Effector CD4-positive, alpha-beta T cell (primary cell): ENCODE measurements around the gene PTTG2.
"Not testable (repeated sequence)": the region's sequence is repeated elsewhere in the genome, so short reads cannot be mapped to it uniquely, and the experiment has no call there.

ENCODE experiments used
- DNase-seq: peaks from one replicate; pipeline ENCODE4 v3.0.0-alpha.2; 2020

PTTG2 gene

GRCh38 chr4:37958932-37959331 is 1.3 kb upstream of the PTTG2 start:
- no peak for DNase-seq

- DNase-seq = no peak
Observed at GRCh38 chr4:37960679-37961450, 667 bp downstream of the PTTG2 start.

- DNase-seq = no peak
Observed at GRCh38 chr4:37964734-37965457, 4.7 kb downstream of the PTTG2 start.

GRCh38 chr4:37966044-37966443 is 5.8 kb downstream of the PTTG2 start:
- DNase-seq = no peak

- no peak for DNase-seq
Observed at GRCh38 chr4:37967736-37968135, 7.5 kb downstream of the PTTG2 start.

GRCh38 chr4:37968747-37969146 is 8.5 kb downstream of the PTTG2 start:
- no peak for DNase-seq

GRCh38 chr4:37970702-37971101 is 10.5 kb downstream of the PTTG2 start:
- DNase-seq = peak; percentile 45

- DNase-seq = no peak
Observed at GRCh38 chr4:37971202-37971601, 11.0 kb downstream of the PTTG2 start.

GRCh38 chr4:37973441-37973840 is 13.2 kb downstream of the PTTG2 start:
- DNase-seq = no peak

- not testable (repeated sequence) for DNase-seq
Observed at GRCh38 chr4:37975321-37975822, 15.2 kb downstream of the PTTG2 start.

- DNase-seq = no peak
Observed at GRCh38 chr4:37976507-37976906, 16.3 kb downstream of the PTTG2 start.

GRCh38 chr4:37976991-37977470 is 16.8 kb downstream of the PTTG2 start:
- peak; percentile 72 for DNase-seq

GRCh38 chr4:37977471-37978247 is 17.5 kb downstream of the PTTG2 start:
- DNase-seq = peak; percentile 63

- no peak for DNase-seq
Observed at GRCh38 chr4:37978248-37978924, 18.2 kb downstream of the PTTG2 start.

GRCh38 chr4:37980246-37980645 is 20.0 kb downstream of the PTTG2 start:
- DNase-seq = no peak

- DNase-seq = no peak
Observed at GRCh38 chr4:37981425-37981824, 21.2 kb downstream of the PTTG2 start.

GRCh38 chr4:37981844-37982720 is 21.9 kb downstream of the PTTG2 start:
- DNase-seq = no peak

- no peak for DNase-seq
Observed at GRCh38 chr4:37982736-37983135, 22.5 kb downstream of the PTTG2 start.

GRCh38 chr4:37983951-37984350 is 23.8 kb downstream of the PTTG2 start:
- DNase-seq = no peak

- DNase-seq = no peak
Observed at GRCh38 chr4:37985730-37986275, 25.6 kb downstream of the PTTG2 start.

- DNase-seq = no peak
Observed at GRCh38 chr4:37988670-37989069, 28.5 kb downstream of the PTTG2 start.
